ENCODE measurements around the gene SDC3. TPM values are rescaled to one million over a fixed set of nuclear protein-coding genes. Genes with fewer than 3 reads are reported as not detected.

Gene SDC3
- total RNA-seq, 1 experiment from 2014 or later = 33.7 TPM

DNA sequence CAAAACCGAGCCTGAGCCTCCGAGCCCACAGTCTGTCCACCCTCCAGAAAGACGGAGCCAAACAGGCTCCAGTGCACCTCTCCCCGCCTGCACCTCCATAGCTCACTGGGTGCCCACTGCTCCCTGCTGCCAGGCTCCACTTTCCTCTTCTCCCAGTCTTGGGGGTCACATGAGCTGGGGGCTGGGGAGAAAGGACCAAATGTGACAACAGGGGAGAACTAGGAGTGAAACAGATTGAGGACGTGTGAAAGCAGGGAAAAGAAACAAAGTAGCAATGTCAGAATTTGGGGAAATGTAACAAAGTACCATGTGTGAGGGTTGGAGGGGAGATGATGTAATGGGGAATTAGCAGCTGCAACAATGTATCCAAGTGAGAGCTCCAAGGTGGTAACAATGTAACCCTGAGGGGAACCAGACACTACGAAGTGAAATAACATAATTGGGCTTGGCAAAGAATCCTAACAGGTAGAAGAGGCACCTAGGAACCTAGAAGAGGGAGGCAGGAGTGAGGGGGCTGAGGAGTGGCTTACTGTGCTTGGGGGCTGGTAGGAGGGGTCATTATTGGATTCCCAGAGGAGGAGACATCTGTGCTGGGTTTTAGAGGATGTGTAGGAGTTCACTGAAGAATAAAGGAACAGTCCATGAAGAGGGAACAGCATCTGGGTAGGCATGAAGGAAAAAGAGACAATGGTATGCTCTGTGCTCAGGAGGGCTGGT is 12.5 kb downstream of the SDC3 start:
- Histone ChIP-seq H4K20me1 (ENCODE audit: insufficient read depth) (no peaks in the 10 kb centered on the region), H2AFZ (no peak overlapping the region), H3F3A (ENCODE audit: insufficient read depth, low read depth) (no peaks in the 10 kb centered on the region), H3K4me1 (replicated peaks; ENCODE audit: insufficient read depth) (no peaks in the 10 kb centered on the region), H3K9me3 (ENCODE audit: insufficient read depth, low read depth) (no peaks in the 10 kb centered on the region), H3K27ac (no peak overlapping the region), H3K27me3 (ENCODE audit: insufficient read depth, low read depth) (no peaks in the 10 kb centered on the region), H3K79me2 (ENCODE audit: low read depth) (no peaks in the 10 kb centered on the region), H3K9me2 (ENCODE audit: insufficient read depth) (no peaks in the 10 kb centered on the region), H3K36me3 (ENCODE audit: low read depth) (no peaks in the 10 kb centered on the region), H3K4me2 (no peak overlapping the region), H3K4me3 (no peak overlapping the region)
- DNase-seq = no peak
- TF ChIP-seq, protein P1, sequence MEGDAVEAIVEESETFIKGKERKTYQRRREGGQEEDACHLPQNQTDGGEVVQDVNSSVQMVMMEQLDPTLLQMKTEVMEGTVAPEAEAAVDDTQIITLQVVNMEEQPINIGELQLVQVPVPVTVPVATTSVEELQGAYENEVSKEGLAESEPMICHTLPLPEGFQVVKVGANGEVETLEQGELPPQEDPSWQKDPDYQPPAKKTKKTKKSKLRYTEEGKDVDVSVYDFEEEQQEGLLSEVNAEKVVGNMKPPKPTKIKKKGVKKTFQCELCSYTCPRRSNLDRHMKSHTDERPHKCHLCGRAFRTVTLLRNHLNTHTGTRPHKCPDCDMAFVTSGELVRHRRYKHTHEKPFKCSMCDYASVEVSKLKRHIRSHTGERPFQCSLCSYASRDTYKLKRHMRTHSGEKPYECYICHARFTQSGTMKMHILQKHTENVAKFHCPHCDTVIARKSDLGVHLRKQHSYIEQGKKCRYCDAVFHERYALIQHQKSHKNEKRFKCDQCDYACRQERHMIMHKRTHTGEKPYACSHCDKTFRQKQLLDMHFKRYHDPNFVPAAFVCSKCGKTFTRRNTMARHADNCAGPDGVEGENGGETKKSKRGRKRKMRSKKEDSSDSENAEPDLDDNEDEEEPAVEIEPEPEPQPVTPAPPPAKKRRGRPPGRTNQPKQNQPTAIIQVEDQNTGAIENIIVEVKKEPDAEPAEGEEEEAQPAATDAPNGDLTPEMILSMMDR (conservative IDR thresholded peaks at IDR 0.05) = no peak
- no peak for TF ChIP-seq EZH2 (IDR thresholded peaks at IDR 0.05; ENCODE audit: low read depth)
- ChIA-PET CTCF (no interaction called here), POLR2A (ENCODE audit: unreplicated experiment) (interaction anchor here (0.7 kb wide), 1 partner anchor 165 kb away, joined by 3 read pairs; no protein-coding TSS in a partner anchor)
- BruUV-seq (replicated peaks) = no TSS peak
- intact Hi-C loops (cut with micrococcal nuclease; ENCODE audit: unreplicated experiment) = no loop called here

GRCh38 chr1:30895382-30895943 is 13.1 kb downstream of the SDC3 start:
- intact Hi-C loops (cut with micrococcal nuclease; ENCODE audit: unreplicated experiment) = no loop called here
- Histone ChIP-seq H3K36me3 (ENCODE audit: low read depth) (no peaks in the 10 kb centered on the region), H3K27me3 (ENCODE audit: insufficient read depth, low read depth) (no peaks in the 10 kb centered on the region), H3F3A (ENCODE audit: insufficient read depth, low read depth) (no peaks in the 10 kb centered on the region), H3K79me2 (ENCODE audit: low read depth) (no peaks in the 10 kb centered on the region), H3K27ac (no peak overlapping the region), H3K9me2 (ENCODE audit: insufficient read depth) (no peaks in the 10 kb centered on the region), H2AFZ (no peak overlapping the region), H3K9me3 (ENCODE audit: insufficient read depth, low read depth) (no peaks in the 10 kb centered on the region), H3K4me1 (replicated peaks; ENCODE audit: insufficient read depth) (no peaks in the 10 kb centered on the region), H3K4me2 (no peak overlapping the region), H4K20me1 (ENCODE audit: insufficient read depth) (no peaks in the 10 kb centered on the region), H3K4me3 (no peak overlapping the region)
- CTCF ChIA-PET = interaction anchor here (0.7 kb wide), 1 partner anchor 27 kb away, joined by 3 read pairs; no protein-coding TSS in a partner anchor
- POLR2A ChIA-PET (ENCODE audit: unreplicated experiment) = interaction anchor here (0.7 kb wide), 1 partner anchor 18 kb away, joined by 3 read pairs; no protein-coding TSS in a partner anchor
- DNase-seq = no peak
- no peak for TF ChIP-seq EZH2 (IDR thresholded peaks at IDR 0.05; ENCODE audit: low read depth)
- TF ChIP-seq, protein P1 (conservative IDR thresholded peaks at IDR 0.05) = no peak
- BruUV-seq (replicated peaks) = no TSS peak

DNA sequence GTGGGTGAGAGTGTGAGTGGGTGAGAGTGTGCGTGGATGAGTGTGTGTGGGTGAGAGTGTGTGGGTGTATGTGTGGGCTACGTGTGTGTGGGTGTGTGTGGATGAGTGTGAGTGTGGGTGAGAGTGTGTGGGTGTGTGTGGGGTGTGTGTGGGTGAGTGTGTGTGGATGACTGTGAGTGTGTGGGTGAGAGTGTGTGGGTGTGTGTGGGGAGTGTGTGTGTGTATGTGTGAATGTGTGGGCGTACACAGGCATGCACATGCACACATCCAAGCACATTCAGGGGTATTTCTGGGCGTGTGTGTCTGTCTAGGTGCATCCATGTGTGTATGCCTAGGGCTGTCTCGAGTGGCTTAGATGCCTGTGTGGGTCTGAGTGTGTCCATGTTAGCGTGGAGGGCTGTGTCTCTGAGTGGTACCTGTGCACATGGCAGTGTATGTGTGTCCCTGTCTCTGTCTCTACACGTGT is 14.0 kb downstream of the SDC3 start:
- ChIA-PET CTCF (no interaction called here), POLR2A (ENCODE audit: unreplicated experiment) (interaction anchor here (0.7 kb wide), 1 partner anchor 19 kb away, joined by 3 read pairs; no protein-coding TSS in a partner anchor)
- Histone ChIP-seq H3K9me2 (ENCODE audit: insufficient read depth) (no peaks in the 10 kb centered on the region), H3K9me3 (ENCODE audit: insufficient read depth, low read depth) (no peaks in the 10 kb centered on the region), H3K4me1 (replicated peaks; ENCODE audit: insufficient read depth) (no peaks in the 10 kb centered on the region), H3K4me2 (no peak overlapping the region), H3K4me3 (no peak overlapping the region), H3F3A (ENCODE audit: insufficient read depth, low read depth) (no peaks in the 10 kb centered on the region), H3K36me3 (ENCODE audit: low read depth) (no peaks in the 10 kb centered on the region), H4K20me1 (ENCODE audit: insufficient read depth) (no peaks in the 10 kb centered on the region), H3K27me3 (ENCODE audit: insufficient read depth, low read depth) (no peaks in the 10 kb centered on the region), H3K27ac (no peak overlapping the region), H3K79me2 (ENCODE audit: low read depth) (no peaks in the 10 kb centered on the region), H2AFZ (no peak overlapping the region)
- intact Hi-C loops (cut with micrococcal nuclease; ENCODE audit: unreplicated experiment) = no loop called here
- TF ChIP-seq EZH2 (IDR thresholded peaks at IDR 0.05; ENCODE audit: low read depth) = no peak
- BruUV-seq (replicated peaks) = no TSS peak
- no peak for DNase-seq

Data from PC-9 (cell line).